IMR-90 (cell line): ENCODE data around the gene TGFA. TPM values are rescaled to one million over a fixed set of nuclear protein-coding genes. Genes with fewer than 3 reads are reported as not detected.

Experiments used
- ATAC-seq: fragments of 200-7000 bp; cut with Tn5 transposase; 2 replicates; pipeline ENCODE4 v1.9.1; 2020; ENCODE audit warnings: low read depth, mild to moderate bottlenecking, moderate library complexity
- BruUV-seq: library from RNA; stranded (reverse); fragments of 400-500 nt; replicated peaks from 2 replicates; lab custom pipeline; 2021; lab: Mats Ljungman, UMichigan
- CTCF ChIA-PET: fragments of 300-600 bp; formaldehyde crosslinking; extraction: SDS; loops from one replicate; lab custom pipeline; 2021; ENCODE audit warnings: antibody characterized with exemption; lab: Yijun Ruan, JAX
- POLR2A ChIA-PET: fragments of 300-600 bp; sonication (Branson Sonifier 250); formaldehyde crosslinking; loops from one replicate; lab custom pipeline; 2022; ENCODE audit warnings: antibody characterized with exemption; ENCODE audit not compliant: unreplicated experiment; lab: Charles Lee
- DNase-seq: peaks from one replicate; pipeline ENCODE4 v3.0.0; 2013
- H2AFZ ChIP-seq: replicated peaks from 2 replicates; pipeline ENCODE3; 2013; ENCODE audit warnings: low read length, mild to moderate bottlenecking; ENCODE audit not compliant: poor library complexity
- H2AK5ac ChIP-seq: 2 replicates; pipeline ENCODE4 v1.6.1; 2013; ENCODE audit warnings: low read depth, low read length, inconsistent platforms
- H2AK9ac ChIP-seq: replicated peaks from 2 replicates; pipeline ENCODE3; 2013; ENCODE audit warnings: mild to moderate bottlenecking, low read depth, low read length, moderate library complexity; ENCODE audit not compliant: poor library complexity
- H2BK120ac ChIP-seq: 2 replicates; pipeline ENCODE4 v1.6.1; 2013; ENCODE audit warnings: low read depth, low read length, inconsistent platforms
- H2BK15ac ChIP-seq: 3 replicates; pipeline ENCODE4 v1.6.1; 2013; ENCODE audit warnings: low read depth, low read length, inconsistent platforms
- H2BK20ac ChIP-seq: 2 replicates; pipeline ENCODE4 v1.6.1; 2013; ENCODE audit warnings: low read depth, mild to moderate bottlenecking, inconsistent platforms, low read length, moderate library complexity
- H2BK5ac ChIP-seq: 2 replicates; pipeline ENCODE4 v1.6.1; 2013; ENCODE audit warnings: mild to moderate bottlenecking, low read depth, low read length, inconsistent platforms; ENCODE audit not compliant: poor library complexity, severe bottlenecking
- H3K14ac ChIP-seq: replicated peaks from 2 replicates; pipeline ENCODE4 v1.6.1; 2013; ENCODE audit warnings: low read depth, low read length, inconsistent platforms
- H3K18ac ChIP-seq: 2 replicates; pipeline ENCODE4 v1.6.1; 2013; ENCODE audit warnings: low read depth, low read length, control low read depth
- H3K23ac ChIP-seq: 2 replicates; pipeline ENCODE4 v1.6.1; 2013; ENCODE audit warnings: low read depth, low read length, inconsistent platforms
- H3K27ac ChIP-seq: 2 replicates; pipeline ENCODE4 v1.5.1; 2013; ENCODE audit warnings: mild to moderate bottlenecking, control low read depth, low read length; ENCODE audit not compliant: insufficient read depth
- H3K27me3 ChIP-seq: 2 replicates; pipeline ENCODE4 v1.6.1; 2013; ENCODE audit warnings: low read length; ENCODE audit not compliant: control insufficient read depth, insufficient read depth
- H3K36me3 ChIP-seq: 2 replicates; pipeline ENCODE4 v1.6.1; 2013; ENCODE audit warnings: low read length, mixed read lengths; ENCODE audit not compliant: control insufficient read depth, insufficient read depth
- H3K4ac ChIP-seq: 2 replicates; pipeline ENCODE4 v1.6.1; 2013; ENCODE audit warnings: low read depth, low read length, inconsistent platforms
- H3K4me1 ChIP-seq: 2 replicates; pipeline ENCODE4 v1.6.1; 2013; ENCODE audit warnings: low read length, mixed read lengths; ENCODE audit not compliant: control insufficient read depth, insufficient read depth
- H3K4me2 ChIP-seq: 2 replicates; pipeline ENCODE4 v1.6.1; 2013; ENCODE audit warnings: low read depth, mild to moderate bottlenecking, control low read depth, low read length, moderate library complexity
- H3K4me3 ChIP-seq: 2 replicates; pipeline ENCODE4 v1.5.1; 2013; ENCODE audit warnings: low read depth, mild to moderate bottlenecking, control low read depth, low read length, moderate library complexity; ENCODE audit not compliant: insufficient read depth
- H3K56ac ChIP-seq: 2 replicates; pipeline ENCODE4 v1.6.1; 2013; ENCODE audit warnings: low read length, inconsistent platforms; ENCODE audit not compliant: insufficient read depth; ENCODE audit errors: extremely low read depth
- H3K79me1 ChIP-seq, 2 experiments: 2 replicates each; pipeline ENCODE4 v1.6.1; 2013; ENCODE audit warnings: low read length in 2 of 2, inconsistent platforms in 1 of 2, low read depth in 1 of 2
- H3K9ac ChIP-seq: 2 replicates; pipeline ENCODE4 v1.6.1; 2013; ENCODE audit warnings: low read depth, low read length, control low read depth
- H3K9me1 ChIP-seq: 2 replicates; pipeline ENCODE4 v1.6.1; 2013; ENCODE audit warnings: low read length, inconsistent platforms; ENCODE audit not compliant: insufficient read depth
- H3K9me3 ChIP-seq: 2 replicates; pipeline ENCODE4 v1.6.1; 2013; ENCODE audit warnings: low read length; ENCODE audit not compliant: control insufficient read depth, insufficient read depth
- H4K20me1 ChIP-seq: 2 replicates; pipeline ENCODE4 v1.6.1; 2013; ENCODE audit warnings: low read length, inconsistent platforms; ENCODE audit not compliant: insufficient read depth
- H4K5ac ChIP-seq: 2 replicates; pipeline ENCODE4 v1.6.1; 2013; ENCODE audit warnings: mild to moderate bottlenecking, low read depth, low read length, control low read depth
- H4K8ac ChIP-seq, 2 experiments: 2 replicates each; pipeline ENCODE4 v1.6.1; 2013; ENCODE audit warnings: low read depth in 2 of 2, low read length in 2 of 2, control low read depth in 1 of 2, inconsistent platforms in 1 of 2
- H4K91ac ChIP-seq: 2 replicates; pipeline ENCODE4 v1.6.1; 2013; ENCODE audit warnings: low read depth, low read length, inconsistent platforms; ENCODE audit not compliant: insufficient read depth
- BHLHE40 ChIP-seq: fragments of 150-350 bp; IDR thresholded peaks from 2 replicates; pipeline ENCODE4 v1.6.1; 2016; ENCODE audit warnings: mild to moderate bottlenecking, low read depth, low read length
- CEBPB ChIP-seq: IDR thresholded peaks from 2 replicates; pipeline ENCODE4 v1.6.1; 2012; ENCODE audit warnings: low read depth, low read length, improper control_type of control experiment
- CHD1 ChIP-seq: IDR thresholded peaks from 2 replicates; pipeline ENCODE4 v1.6.1; 2012; ENCODE audit warnings: low read depth, low read length, improper control_type of control experiment
- CTCF ChIP-seq: conservative IDR thresholded peaks from 2 replicates; pipeline ENCODE4 v1.5.1; 2012; ENCODE audit warnings: mild to moderate bottlenecking, low read depth, low read length, improper control_type of control experiment
- FOS ChIP-seq: fragments of 150-350 bp; IDR thresholded peaks from 2 replicates; pipeline ENCODE4 v1.6.1; 2016; ENCODE audit warnings: low read depth, low read length
- MAFK ChIP-seq: IDR thresholded peaks from 2 replicates; pipeline ENCODE4 v1.6.1; 2012; ENCODE audit warnings: low read depth, low read length, improper control_type of control experiment
- MAZ ChIP-seq: IDR thresholded peaks from 2 replicates; pipeline ENCODE4 v1.6.1; 2012; ENCODE audit warnings: low read depth, mild to moderate bottlenecking, low read length, improper control_type of control experiment, moderate library complexity, borderline replicate concordance
- MXI1 ChIP-seq: IDR thresholded peaks from 2 replicates; pipeline ENCODE4 v1.6.1; 2012; ENCODE audit warnings: low read depth, mild to moderate bottlenecking, low read length, moderate library complexity, borderline replicate concordance
- NFE2L2 ChIP-seq: fragments of 150-350 bp; IDR thresholded peaks from 2 replicates; pipeline ENCODE4 v1.6.1; 2016; ENCODE audit warnings: low read depth, mild to moderate bottlenecking, low read length
- POLR2A ChIP-seq: IDR thresholded peaks from 2 replicates; pipeline ENCODE4 v1.6.1; 2012; ENCODE audit warnings: mild to moderate bottlenecking, low read depth, low read length
- RAD21 ChIP-seq: IDR thresholded peaks from 2 replicates; pipeline ENCODE4 v1.6.1; 2012; ENCODE audit warnings: low read length, improper control_type of control experiment
- RCOR1 ChIP-seq: IDR thresholded peaks from 2 replicates; pipeline ENCODE4 v1.6.1; 2012; ENCODE audit warnings: mild to moderate bottlenecking, low read length, improper control_type of control experiment; ENCODE audit not compliant: insufficient replicate concordance
- RFX5 ChIP-seq: IDR thresholded peaks from 2 replicates; pipeline ENCODE4 v1.8.0; 2012; ENCODE audit warnings: low read depth, mild to moderate bottlenecking, low read length, moderate library complexity
- SMC3 ChIP-seq: fragments of 150-350 bp; IDR thresholded peaks from 2 replicates; pipeline ENCODE4 v1.6.1; 2016; ENCODE audit warnings: low read depth, mild to moderate bottlenecking, antibody characterized with exemption, low read length, moderate library complexity
- dilution Hi-C: fragments of 300-500 bp; cut with HindIII; formaldehyde crosslinking; loops from one replicate; pipeline ENCODE4 v1.14.3; 2018; ENCODE audit warnings: low sequenced_read_pairs; ENCODE audit not compliant: unreplicated experiment
- in situ Hi-C: fragments of 300-500 bp; cut with MboI; formaldehyde crosslinking; loops from 3 replicates; pipeline ENCODE4 v1.14.3; 2019; ENCODE audit warnings: low sequenced_read_pairs, inconsistent platforms, mixed read lengths
- intact Hi-C: fragments of 100-400 bp; cut with micrococcal nuclease; formaldehyde crosslinking; loops from 2 replicates; pipeline ENCODE4 v1.10.0; 2022
- polyA plus RNA-seq, 3 experiments: library from polyadenylated mRNA; depleted of rRNA; stranded (reverse); fragments of >200 nt; gene quantifications; 2 replicates each; pipeline ENCODE4 v1.2.3, GENCODE V29; 2012; ENCODE audit warnings: low replicate concordance in 1 of 3
- total RNA-seq: library from RNA; depleted of rRNA; stranded (reverse); fragments of >200 nt; gene quantifications from 2 replicates; pipeline ENCODE4 v1.2.3, GENCODE V29; 2012
- TF ChIP-seq, protein P1 (sequence below): fragments of 150-350 bp; IDR thresholded peaks from 2 replicates; pipeline ENCODE4 v1.6.1; 2017; ENCODE audit warnings: mild to moderate bottlenecking, antibody characterized with exemption, low read length, low read depth
- TF ChIP-seq, protein P2 (sequence below): fragments of 150-350 bp; IDR thresholded peaks from 2 replicates; pipeline ENCODE4 v1.6.1; 2016; ENCODE audit warnings: low read depth, mild to moderate bottlenecking, low read length, moderate library complexity, borderline replicate concordance

TGFA gene
- total and polyA plus RNA-seq, 2 of the 4 experiments (the other 2 are of a cell fraction) = not detected

- no peak overlapping the region for H2AK5ac ChIP-seq
- BruUV-seq = no TSS peak
- no peak overlapping the region for H2BK5ac ChIP-seq
- no peak overlapping the region for H2AK9ac ChIP-seq
- no peak overlapping the region for H4K5ac ChIP-seq
- H3K27ac ChIP-seq = no peak overlapping the region
- no peaks in the 10 kb centered on the region for H4K20me1 ChIP-seq
- no peak overlapping the region for H3K4me3 ChIP-seq
- dilution Hi-C loops = no loop called here
- no peak for ATAC-seq
- no peak overlapping the region for H2BK120ac ChIP-seq
- H2BK20ac ChIP-seq = no peak overlapping the region
- H2BK15ac ChIP-seq = no peak overlapping the region
- in situ Hi-C loops = no loop called here
- ChIA-PET CTCF (interaction anchor here (0.7 kb wide), 1 partner anchor 16 kb away, joined by 3 read pairs; no protein-coding TSS in a partner anchor), POLR2A (no interaction called here)
- H3K9me1 ChIP-seq = no peaks in the 10 kb centered on the region
- no peak overlapping the region for H3K9ac ChIP-seq
- no peak overlapping the region for H3K56ac ChIP-seq
- no peaks in the 10 kb centered on the region; the same call in none of the 2 replicates for H3K27me3 ChIP-seq
- H3K18ac ChIP-seq = no peak overlapping the region
- no peak overlapping the region for H3K4me2 ChIP-seq
- TF ChIP-seq MXI1 = no peak
- TF ChIP-seq, protein P1, sequence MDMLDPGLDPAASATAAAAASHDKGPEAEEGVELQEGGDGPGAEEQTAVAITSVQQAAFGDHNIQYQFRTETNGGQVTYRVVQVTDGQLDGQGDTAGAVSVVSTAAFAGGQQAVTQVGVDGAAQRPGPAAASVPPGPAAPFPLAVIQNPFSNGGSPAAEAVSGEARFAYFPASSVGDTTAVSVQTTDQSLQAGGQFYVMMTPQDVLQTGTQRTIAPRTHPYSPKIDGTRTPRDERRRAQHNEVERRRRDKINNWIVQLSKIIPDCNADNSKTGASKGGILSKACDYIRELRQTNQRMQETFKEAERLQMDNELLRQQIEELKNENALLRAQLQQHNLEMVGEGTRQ = no peak
- no peak for TF ChIP-seq BHLHE40
- TF ChIP-seq FOS = no peak
- no peak for TF ChIP-seq RFX5
- TF ChIP-seq MAFK = no peak
- no peak for TF ChIP-seq RCOR1
- TF ChIP-seq, protein P2, sequence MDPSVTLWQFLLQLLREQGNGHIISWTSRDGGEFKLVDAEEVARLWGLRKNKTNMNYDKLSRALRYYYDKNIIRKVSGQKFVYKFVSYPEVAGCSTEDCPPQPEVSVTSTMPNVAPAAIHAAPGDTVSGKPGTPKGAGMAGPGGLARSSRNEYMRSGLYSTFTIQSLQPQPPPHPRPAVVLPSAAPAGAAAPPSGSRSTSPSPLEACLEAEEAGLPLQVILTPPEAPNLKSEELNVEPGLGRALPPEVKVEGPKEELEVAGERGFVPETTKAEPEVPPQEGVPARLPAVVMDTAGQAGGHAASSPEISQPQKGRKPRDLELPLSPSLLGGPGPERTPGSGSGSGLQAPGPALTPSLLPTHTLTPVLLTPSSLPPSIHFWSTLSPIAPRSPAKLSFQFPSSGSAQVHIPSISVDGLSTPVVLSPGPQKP = no peak
- TF ChIP-seq CHD1 = no peak
- TF ChIP-seq RAD21 = no peak
- TF ChIP-seq NFE2L2 = no peak
- no peak for TF ChIP-seq MAZ
- no peak for TF ChIP-seq POLR2A
- no peak for TF ChIP-seq SMC3
- no peak for TF ChIP-seq CEBPB
- no peak for TF ChIP-seq CTCF
- DNase-seq = no peak
- intact Hi-C loops = no loop called here
- H2AFZ ChIP-seq = no peak overlapping the region
- H4K8ac ChIP-seq = no peak overlapping the region
- H3K36me3 ChIP-seq = no peaks in the 10 kb centered on the region
- H3K4ac ChIP-seq = no peak overlapping the region
- no peaks in the 10 kb centered on the region for H3K9me3 ChIP-seq
- no peaks in the 10 kb centered on the region for H3K4me1 ChIP-seq
- H3K79me1 ChIP-seq = no peaks in the 10 kb centered on the region
- H3K23ac ChIP-seq = no peak overlapping the region
- no peak overlapping the region for H3K14ac ChIP-seq
- no peak overlapping the region for H4K91ac ChIP-seq
Observed at GRCh38 chr2:70580352-70580751, 26.7 kb upstream of the TGFA start.
